HepG2 (cell line): Measurements from ENCODE around the gene METTL5. TPM values are rescaled to one million over a fixed set of nuclear protein-coding genes. Genes with fewer than 3 reads are reported as not detected.

Source experiments
- ATAC-seq: fragments of 200-7000 bp; cut with Tn5 transposase; 3 replicates; pipeline ENCODE4 v1.9.1; 2020; ENCODE audit warnings: mild to moderate bottlenecking, moderate library complexity
- BruUV-seq: library from RNA; stranded (reverse); fragments of 400-500 nt; replicated peaks from 2 replicates; lab custom pipeline; 2021; lab: Mats Ljungman, UMichigan
- CTCF ChIA-PET: fragments of 300-600 bp; formaldehyde crosslinking; extraction: SDS; loops from one replicate; lab custom pipeline; 2021; ENCODE audit warnings: low total read pairs, inconsistent platforms, low intra/inter-chr PET ratio; lab: Yijun Ruan, JAX
- POLR2A ChIA-PET: fragments of 350-600 bp; sonication (Branson Sonifier 250); formaldehyde crosslinking; loops from one replicate; lab custom pipeline; 2020; ENCODE audit warnings: antibody characterized with exemption, inconsistent platforms; lab: Yijun Ruan, JAX
- DNase-seq: peaks from one replicate; pipeline ENCODE4 v3.0.0-alpha.2; 2015; ENCODE audit warnings: low spot score
- FAIRE-seq: peaks from 3 replicates; lab custom pipeline; 2011; peaks lifted over from hg19 to GRCh38; lab: Jason Lieb, UNC
- H2AFZ ChIP-seq: one replicate; pipeline ENCODE4 v1.6.1; 2011; ENCODE audit warnings: low read length, inconsistent platforms
- H3K27ac ChIP-seq: fragments of 300-600 bp; 3 replicates; pipeline ENCODE4 v1.8.0; 2011; ENCODE audit warnings: mixed run types, mild to moderate bottlenecking, mixed read lengths, low read length, inconsistent platforms; ENCODE audit not compliant: insufficient read depth; ENCODE audit errors: extremely low read length
- H3K27me3 ChIP-seq, 2 experiments: fragments of 200-600 bp in 1 of 2; 2 replicates in 1 of 2; 3 replicates in 1 of 2; pipeline versions ENCODE4 v1.6.0 to v1.8.0; 2011; ENCODE audit warnings: low read length in 2 of 2, mild to moderate bottlenecking in 2 of 2, moderate library complexity in 2 of 2, inconsistent platforms in 1 of 2; ENCODE audit not compliant: insufficient read depth in 2 of 2, control insufficient read depth in 1 of 2
- H3K36me3 ChIP-seq, 2 experiments: fragments of 200-600 bp in 1 of 2; replicated peaks in 1 of 2; 2 replicates in 1 of 2; 3 replicates in 1 of 2; pipeline versions ENCODE4 v1.5.1 to v1.8.0; 2011; ENCODE audit warnings: low read length in 2 of 2, inconsistent platforms in 1 of 2; ENCODE audit not compliant: insufficient read depth in 2 of 2, control insufficient read depth in 1 of 2
- H3K4me1 ChIP-seq: 2 replicates; pipeline ENCODE4 v1.5.1; 2012; ENCODE audit warnings: low read length, inconsistent platforms; ENCODE audit not compliant: insufficient read depth
- H3K4me2 ChIP-seq: 2 replicates; pipeline ENCODE4 v1.6.0; 2011; ENCODE audit warnings: low read depth, low read length, inconsistent platforms
- H3K4me3 ChIP-seq, 3 experiments: fragments of 200-600 bp in 1 of 3; sonication (generic), shearing (Covaris generic) in 1 of 3; replicated peaks in 1 of 3; 2 replicates each; pipeline ENCODE4 v1.5.1; 2011 to 2016; ENCODE audit warnings: low read length in 3 of 3, inconsistent platforms in 2 of 3, low read depth in 2 of 3, mild to moderate bottlenecking in 2 of 3, control low read depth in 1 of 3, mixed read lengths in 1 of 3; ENCODE audit not compliant: insufficient read depth in 1 of 3
- H3K79me2 ChIP-seq: one replicate; pipeline ENCODE4 v1.6.1; 2011; ENCODE audit warnings: low read length, inconsistent platforms; ENCODE audit not compliant: insufficient read depth
- H3K9ac ChIP-seq: 2 replicates; pipeline ENCODE4 v1.6.0; 2011; ENCODE audit warnings: mild to moderate bottlenecking, low read depth, low read length, inconsistent platforms; ENCODE audit not compliant: insufficient read depth
- H3K9me3 ChIP-seq: 2 replicates; pipeline ENCODE4 v1.5.1; 2012; ENCODE audit warnings: mild to moderate bottlenecking, low read length
- H4K20me1 ChIP-seq: 2 replicates; pipeline ENCODE4 v1.6.0; 2011; ENCODE audit warnings: inconsistent platforms, mild to moderate bottlenecking, low read length, moderate library complexity; ENCODE audit not compliant: insufficient read depth
- CEBPB ChIP-seq: IDR thresholded peaks from 2 replicates; pipeline ENCODE4 v1.6.1; 2011; ENCODE audit warnings: low read depth, low read length, improper control_type of control experiment, borderline replicate concordance
- MAFF ChIP-seq: IDR thresholded peaks from 2 replicates; pipeline ENCODE4 v1.6.1; 2011; ENCODE audit warnings: low read depth, low read length, improper control_type of control experiment
- MAFK ChIP-seq, 2 experiments: IDR thresholded peaks in 1 of 2; conservative IDR thresholded peaks in 1 of 2; 2 replicates each; pipeline ENCODE4 v1.6.1; 2011; ENCODE audit warnings: improper control_type of control experiment in 2 of 2, low read length in 2 of 2
- POLR2A ChIP-seq, 2 experiments: IDR thresholded peaks; 2 replicates each; pipeline ENCODE4 v1.6.1; 2011; ENCODE audit warnings: low read depth in 2 of 2, low read length in 2 of 2, mild to moderate bottlenecking in 1 of 2, moderate library complexity in 1 of 2; ENCODE audit not compliant: insufficient read depth in 1 of 2
- SNRNP70 ChIP-seq: fragments of 200-400 bp; formaldehyde crosslinking; IDR thresholded peaks from 2 replicates; pipeline ENCODE4 v1.6.1; 2017; ENCODE audit warnings: mild to moderate bottlenecking, low read depth, low read length, moderate library complexity
- ZC3H13 ChIP-seq: sonication (generic); formaldehyde crosslinking; IDR thresholded peaks from 2 replicates; pipeline ENCODE4 v1.8.1; 2023; ENCODE audit warnings: mild to moderate bottlenecking, missing genetic modification reagents, moderate library complexity
- ZFAT ChIP-seq: sonication (generic); formaldehyde crosslinking; conservative IDR thresholded peaks from 2 replicates; pipeline ENCODE4 v1.8.1; 2023; ENCODE audit warnings: missing genetic modification reagents, inconsistent platforms
- WGBS: methylation state at CpG from one replicate; pipeline ENCODE4 v1.1.6; 2017; ENCODE audit warnings: low lambda C conversion rate; 5-methylcytosine and 5-hydroxymethylcytosine counted together
- in situ Hi-C: cut with HindIII; loops from 2 replicates; pipeline ENCODE4 v1.10.0; 2017; ENCODE audit warnings: low pct_unique_long_range_greater_than_20kb; ENCODE audit not compliant: extremely low pct_ligation_motif_present
- intact Hi-C: fragments of 100-400 bp; cut with micrococcal nuclease; formaldehyde crosslinking; loops from one replicate; pipeline ENCODE4 v1.10.0; 2022; ENCODE audit not compliant: unreplicated experiment
- polyA plus RNA-seq, 8 experiments: library from polyadenylated mRNA; depleted of rRNA in 3 of 8; stranded (reverse) in 7 of 8; unstranded in 1 of 8; fragments of >200 nt; fragmentation: Illumina TruSeq in 4 of 8; extraction: Trizol in 4 of 8; gene quantifications; 2 replicates each; pipeline versions ENCODE4 v1.2.1 to v1.2.3, GENCODE V29; 2011 to 2016; ENCODE audit warnings: low read depth in 4 of 8, missing spikeins in 1 of 8, mixed read lengths in 1 of 8; ENCODE audit not compliant: insufficient read depth in 1 of 8
- total RNA-seq, 5 experiments: library from RNA; depleted of rRNA; stranded (reverse); fragments of >200 nt; fragmentation: Illumina TruSeq; extraction: Trizol; gene quantifications; 2 replicates each; pipeline ENCODE4 v1.2.3, GENCODE V29; 2016; ENCODE audit warnings: low read depth in 1 of 5

METTL5 gene
- total and polyA plus RNA-seq, 2 of the 13 experiments (the other 11 are each of a cell fraction or from before 2014, with no cell fraction given), result 50.7 to 95.1 TPM

GRCh38 chr2:169782513-169782912 is 42.2 kb downstream of the METTL5 start (continued):
- no peak for TF ChIP-seq ZFAT (CRISPR knock-in tag)
- TF ChIP-seq SNRNP70, result no peak
- no peak for TF ChIP-seq ZC3H13 (CRISPR knock-in tag)

- H3K9me3 ChIP-seq, result no peaks in the 10 kb centered on the region
- FAIRE-seq (peak; percentile 32), ATAC-seq (no peak), DNase-seq (no peak)
- no peak overlapping the region for H3K4me3 ChIP-seq
- H3K36me3 ChIP-seq, result no peaks in the 10 kb centered on the region
- H2AFZ ChIP-seq, result no peak overlapping the region
- H4K20me1 ChIP-seq, result no peaks in the 10 kb centered on the region
- in situ Hi-C loops (no loop called here), intact Hi-C loops (no loop called here)
- peaks cover 19% of the 10 kb centered on the region for H3K4me1 ChIP-seq
- WGBS, result 63% methylated on average over 4 of the region's 4 CpGs
- no TSS peak for BruUV-seq
- POLR2A ChIA-PET, result no interaction called here
- H3K9ac ChIP-seq, result no peak overlapping the region
- H3K79me2 ChIP-seq, result no peaks in the 10 kb centered on the region
- no peaks in the 10 kb centered on the region for H3K27me3 ChIP-seq
- TF ChIP-seq CEBPB (peak; percentile 55; the same call in 1 of the 2 replicates), MAFF (peak; percentile 18; the same call in 1 of the 2 replicates), MAFK (conservative IDR thresholded peaks at IDR 0.05 in 1 of 2, IDR thresholded peaks at IDR 0.05 in 1 of 2; ENCODE audit: low read length in 2 of 2) (peak in 1 of 2 experiments; percentile 54; a peak in 2 of 4 replicates), POLR2A (IDR thresholded peaks at IDR 0.05; ENCODE audit: insufficient read depth in 1 of 2, low read depth in 2 of 2, low read length in 2 of 2) (no peak)
- no peak overlapping the region for H3K27ac ChIP-seq
- no peak overlapping the region for H3K4me2 ChIP-seq
- CTCF ChIA-PET, result no interaction called here
These were observed 43.3 kb downstream of the METTL5 start for GRCh38 chr2:169781249-169782013.
